ENCODE measurements around the gene PARD3.

DNA sequence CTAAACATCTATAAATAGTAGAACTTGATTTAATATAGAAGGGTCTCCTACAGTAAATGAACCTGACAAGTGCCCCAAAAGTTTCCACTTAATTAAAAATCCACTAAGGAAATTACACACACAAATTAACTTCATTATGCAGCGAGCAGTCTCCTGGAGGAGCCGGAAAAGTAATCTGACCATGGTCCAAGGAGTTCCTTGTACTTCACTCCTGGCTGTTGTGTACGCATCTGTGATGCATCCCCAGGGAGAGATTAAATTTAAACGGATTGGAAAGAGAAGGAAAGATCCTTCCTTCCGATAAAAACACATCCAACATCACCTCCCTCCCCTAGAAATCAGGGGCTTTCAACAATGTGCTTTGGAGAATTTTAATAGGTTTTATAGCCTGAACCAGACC lies 85.5 kb downstream of the PARD3 start:
- TF ChIP-seq, protein P1, sequence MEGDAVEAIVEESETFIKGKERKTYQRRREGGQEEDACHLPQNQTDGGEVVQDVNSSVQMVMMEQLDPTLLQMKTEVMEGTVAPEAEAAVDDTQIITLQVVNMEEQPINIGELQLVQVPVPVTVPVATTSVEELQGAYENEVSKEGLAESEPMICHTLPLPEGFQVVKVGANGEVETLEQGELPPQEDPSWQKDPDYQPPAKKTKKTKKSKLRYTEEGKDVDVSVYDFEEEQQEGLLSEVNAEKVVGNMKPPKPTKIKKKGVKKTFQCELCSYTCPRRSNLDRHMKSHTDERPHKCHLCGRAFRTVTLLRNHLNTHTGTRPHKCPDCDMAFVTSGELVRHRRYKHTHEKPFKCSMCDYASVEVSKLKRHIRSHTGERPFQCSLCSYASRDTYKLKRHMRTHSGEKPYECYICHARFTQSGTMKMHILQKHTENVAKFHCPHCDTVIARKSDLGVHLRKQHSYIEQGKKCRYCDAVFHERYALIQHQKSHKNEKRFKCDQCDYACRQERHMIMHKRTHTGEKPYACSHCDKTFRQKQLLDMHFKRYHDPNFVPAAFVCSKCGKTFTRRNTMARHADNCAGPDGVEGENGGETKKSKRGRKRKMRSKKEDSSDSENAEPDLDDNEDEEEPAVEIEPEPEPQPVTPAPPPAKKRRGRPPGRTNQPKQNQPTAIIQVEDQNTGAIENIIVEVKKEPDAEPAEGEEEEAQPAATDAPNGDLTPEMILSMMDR (conservative IDR thresholded peaks at IDR 0.05; ENCODE audit: low read length) = no peak
- no peak for TF ChIP-seq EZH2phosphoT487 (IDR thresholded peaks at IDR 0.05; ENCODE audit: borderline replicate concordance)

Data from Loucy (cell line).